ENCODE measurements around the gene MAPKAPK2. TPM values are rescaled to one million over a fixed set of nuclear protein-coding genes. Genes with fewer than 3 reads are reported as not detected.
"Not testable (repeated sequence)": the region's sequence is repeated elsewhere in the genome, so short reads cannot be mapped to it uniquely, and the experiment has no call there.

Gene MAPKAPK2
- total RNA-seq, 1 donor, result 69.8 TPM

GRCh38 chr1:206766251-206766856 is 81.6 kb downstream of the MAPKAPK2 start:
- no peaks in the 10 kb centered on the region for H3K27me3 ChIP-seq (ENCODE audit: insufficient read depth, low read length)
- H3K4me1 ChIP-seq (ENCODE audit: insufficient read depth, low read length), result peaks cover 59% of the 10 kb centered on the region
- H3K9me3 ChIP-seq (ENCODE audit: low read depth, low read length), result no peaks in the 10 kb centered on the region
- H3K4me3 ChIP-seq (ENCODE audit: low read length), result no peak overlapping the region

GRCh38 chr1:206768472-206769303 is 84.0 kb downstream of the MAPKAPK2 start:
- Histone ChIP-seq H3K9me3 (ENCODE audit: low read depth, low read length) (no peaks in the 10 kb centered on the region), H3K27me3 (ENCODE audit: insufficient read depth, low read length) (no peaks in the 10 kb centered on the region), H3K4me3 (ENCODE audit: low read length) (no peak overlapping the region), H3K4me1 (ENCODE audit: insufficient read depth, low read length) (peaks cover 82% of the 10 kb centered on the region)

GRCh38 chr1:206769304-206769731 is 84.6 kb downstream of the MAPKAPK2 start:
- peaks cover 88% of the 10 kb centered on the region for H3K4me1 ChIP-seq (ENCODE audit: insufficient read depth, low read length)
- H3K9me3 ChIP-seq (ENCODE audit: low read depth, low read length), result no peaks in the 10 kb centered on the region
- H3K4me3 ChIP-seq (ENCODE audit: low read length), result no peak overlapping the region
- no peaks in the 10 kb centered on the region for H3K27me3 ChIP-seq (ENCODE audit: insufficient read depth, low read length)

GRCh38 chr1:206770531-206771337 is 86.0 kb downstream of the MAPKAPK2 start, which contains the start of gene IL19:
TSS of gene IL19 (plus strand) at chr1:206770773. CDS start at chr1:206836663, 65,890 bp downstream.
- Histone ChIP-seq H3K9me3 (ENCODE audit: low read depth, low read length) (no peaks in the 10 kb centered on the region), H3K4me1 (ENCODE audit: insufficient read depth, low read length) (peaks cover 90% of the 10 kb centered on the region), H3K4me3 (ENCODE audit: low read length) (no peak within 1 kb of the TSS), H3K27me3 (ENCODE audit: insufficient read depth, low read length) (no peaks in the 10 kb centered on the region)

- H3K4me1 ChIP-seq (ENCODE audit: insufficient read depth, low read length), result peaks cover 90% of the 10 kb centered on the region
- H3K27me3 ChIP-seq (ENCODE audit: insufficient read depth, low read length), result no peaks in the 10 kb centered on the region
- H3K4me3 ChIP-seq (ENCODE audit: low read length), result no peak overlapping the region
- no peaks in the 10 kb centered on the region for H3K9me3 ChIP-seq (ENCODE audit: low read depth, low read length)
These were observed 86.6 kb downstream of the MAPKAPK2 start for GRCh38 chr1:206771338-206771692.

- peaks cover 82% of the 10 kb centered on the region for H3K4me1 ChIP-seq (ENCODE audit: insufficient read depth, low read length)
- H3K9me3 ChIP-seq (ENCODE audit: low read depth, low read length), result no peaks in the 10 kb centered on the region
- H3K4me3 ChIP-seq (ENCODE audit: low read length), result no peak within 1 kb of the TSS
- H3K27me3 ChIP-seq (ENCODE audit: insufficient read depth, low read length), result no peaks in the 10 kb centered on the region
These were observed 87.7 kb downstream of the MAPKAPK2 start, which contains the start of gene IL10 for GRCh38 chr1:206772243-206772937. TSS of gene IL10 (minus strand) at chr1:206772494. CDS start at chr1:206772435, 59 bp downstream.

- peaks cover 72% of the 10 kb centered on the region for H3K4me1 ChIP-seq (ENCODE audit: insufficient read depth, low read length)
- H3K27me3 ChIP-seq (ENCODE audit: insufficient read depth, low read length), result no peaks in the 10 kb centered on the region
- no peaks in the 10 kb centered on the region for H3K9me3 ChIP-seq (ENCODE audit: low read depth, low read length)
- H3K4me3 ChIP-seq (ENCODE audit: low read length), result no peak overlapping the region
These were observed 89.4 kb downstream of the MAPKAPK2 start for GRCh38 chr1:206774093-206774492.

- peaks cover 67% of the 10 kb centered on the region for H3K4me1 ChIP-seq (ENCODE audit: insufficient read depth, low read length)
- H3K9me3 ChIP-seq (ENCODE audit: low read depth, low read length), result no peaks in the 10 kb centered on the region
- H3K4me3 ChIP-seq (ENCODE audit: low read length), result no peak overlapping the region
- no peaks in the 10 kb centered on the region for H3K27me3 ChIP-seq (ENCODE audit: insufficient read depth, low read length)
These were observed 91.5 kb downstream of the MAPKAPK2 start for GRCh38 chr1:206776229-206776628.

- Histone ChIP-seq H3K9me3 (ENCODE audit: low read depth, low read length) (no peaks in the 10 kb centered on the region), H3K4me3 (ENCODE audit: low read length) (no peak overlapping the region), H3K27me3 (ENCODE audit: insufficient read depth, low read length) (no peaks in the 10 kb centered on the region), H3K4me1 (ENCODE audit: insufficient read depth, low read length) (peaks cover 64% of the 10 kb centered on the region)
These were observed 93.3 kb downstream of the MAPKAPK2 start for GRCh38 chr1:206778031-206778430.

GRCh38 chr1:206778911-206779310 is 94.2 kb downstream of the MAPKAPK2 start:
- H3K27me3 ChIP-seq (ENCODE audit: insufficient read depth, low read length); H3K4me3 ChIP-seq (ENCODE audit: low read length); H3K9me3 ChIP-seq (ENCODE audit: low read depth, low read length): not testable (repeated sequence)
- peaks cover 64% of the 10 kb centered on the region for H3K4me1 ChIP-seq (ENCODE audit: insufficient read depth, low read length)

- no peaks in the 10 kb centered on the region for H3K9me3 ChIP-seq (ENCODE audit: low read depth, low read length)
- H3K4me1 ChIP-seq (ENCODE audit: insufficient read depth, low read length), result peaks cover 63% of the 10 kb centered on the region
- no peak overlapping the region for H3K4me3 ChIP-seq (ENCODE audit: low read length)
- no peaks in the 10 kb centered on the region for H3K27me3 ChIP-seq (ENCODE audit: insufficient read depth, low read length)
These were observed 94.9 kb downstream of the MAPKAPK2 start for GRCh38 chr1:206779638-206780037.

- Histone ChIP-seq H3K9me3 (ENCODE audit: low read depth, low read length) (no peaks in the 10 kb centered on the region), H3K27me3 (ENCODE audit: insufficient read depth, low read length) (no peaks in the 10 kb centered on the region), H3K4me1 (ENCODE audit: insufficient read depth, low read length) (peaks cover 71% of the 10 kb centered on the region), H3K4me3 (ENCODE audit: low read length) (no peak overlapping the region)
These were observed 97.7 kb downstream of the MAPKAPK2 start for GRCh38 chr1:206782448-206782847.

- no peaks in the 10 kb centered on the region for H3K9me3 ChIP-seq (ENCODE audit: low read depth, low read length)
- no peak overlapping the region for H3K4me3 ChIP-seq (ENCODE audit: low read length)
- peaks cover 71% of the 10 kb centered on the region for H3K4me1 ChIP-seq (ENCODE audit: insufficient read depth, low read length)
- no peaks in the 10 kb centered on the region for H3K27me3 ChIP-seq (ENCODE audit: insufficient read depth, low read length)
These were observed 98.8 kb downstream of the MAPKAPK2 start for GRCh38 chr1:206783506-206783905.

Data from mononuclear cell (primary cell).